PC-9 (cell line): ENCODE data around the gene CCNY.

Experiments used
- EZH2 ChIP-seq: fragments of 200-600 bp; sonication (generic); IDR thresholded peaks from 2 replicates; pipeline ENCODE4 v1.8.0; 2017; ENCODE audit warnings: antibody characterized with exemption, low read depth
- TF ChIP-seq, protein P1 (sequence below): fragments of 200-600 bp; sonication (generic); conservative IDR thresholded peaks from 2 replicates; pipeline ENCODE4 v1.6.1; 2017; ENCODE audit warnings: mixed run types, antibody characterized with exemption, mild to moderate bottlenecking, moderate library complexity

DNA sequence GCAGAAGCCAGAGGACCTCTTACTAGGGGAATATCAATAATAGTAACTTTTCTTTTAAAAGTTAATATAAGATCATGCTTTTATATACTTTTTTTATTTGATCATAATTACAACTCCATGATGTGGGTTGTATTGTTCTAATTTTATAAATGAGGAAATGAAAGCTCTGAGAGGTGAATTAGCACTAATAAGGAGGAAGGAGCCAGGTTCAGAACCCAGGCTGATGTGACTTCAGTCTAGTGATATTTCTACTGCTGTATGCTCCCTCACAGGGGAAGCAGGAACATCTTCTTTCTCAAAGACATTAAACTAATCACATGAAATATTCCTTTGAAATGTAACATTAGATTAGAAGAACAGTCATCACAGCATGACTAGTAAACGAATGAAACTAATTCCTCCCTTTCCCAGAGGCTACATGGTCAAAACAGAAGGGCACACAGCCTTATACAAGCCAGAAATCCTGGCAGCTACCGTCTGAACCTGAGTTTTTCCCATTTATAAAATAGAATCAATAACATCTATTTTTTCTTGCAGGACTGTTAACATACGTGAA, 187.4 kb downstream of the CCNY start:
- TF ChIP-seq, protein P1, sequence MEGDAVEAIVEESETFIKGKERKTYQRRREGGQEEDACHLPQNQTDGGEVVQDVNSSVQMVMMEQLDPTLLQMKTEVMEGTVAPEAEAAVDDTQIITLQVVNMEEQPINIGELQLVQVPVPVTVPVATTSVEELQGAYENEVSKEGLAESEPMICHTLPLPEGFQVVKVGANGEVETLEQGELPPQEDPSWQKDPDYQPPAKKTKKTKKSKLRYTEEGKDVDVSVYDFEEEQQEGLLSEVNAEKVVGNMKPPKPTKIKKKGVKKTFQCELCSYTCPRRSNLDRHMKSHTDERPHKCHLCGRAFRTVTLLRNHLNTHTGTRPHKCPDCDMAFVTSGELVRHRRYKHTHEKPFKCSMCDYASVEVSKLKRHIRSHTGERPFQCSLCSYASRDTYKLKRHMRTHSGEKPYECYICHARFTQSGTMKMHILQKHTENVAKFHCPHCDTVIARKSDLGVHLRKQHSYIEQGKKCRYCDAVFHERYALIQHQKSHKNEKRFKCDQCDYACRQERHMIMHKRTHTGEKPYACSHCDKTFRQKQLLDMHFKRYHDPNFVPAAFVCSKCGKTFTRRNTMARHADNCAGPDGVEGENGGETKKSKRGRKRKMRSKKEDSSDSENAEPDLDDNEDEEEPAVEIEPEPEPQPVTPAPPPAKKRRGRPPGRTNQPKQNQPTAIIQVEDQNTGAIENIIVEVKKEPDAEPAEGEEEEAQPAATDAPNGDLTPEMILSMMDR, result no peak
- TF ChIP-seq EZH2, result no peak
